HG03039 (cell line): ENCODE data around the gene FABP3.

ENCODE experiments used
- ATAC-seq: cut with Tn5 transposase; IDR thresholded peaks from one replicate; pipeline ENCODE4 v1.9.1; 2021; ENCODE audit warnings: mild to moderate bottlenecking, moderate library complexity; ENCODE audit not compliant: unreplicated experiment

FABP3 gene

GRCh38 chr1:31373897-31374486, 1.1 kb upstream of the FABP3 start:
- ATAC-seq: no peak

- ATAC-seq: no peak
These were observed 173 bp downstream of the FABP3 start for GRCh38 chr1:31372751-31373055.

GRCh38 chr1:31372051-31372450, 825 bp downstream of the FABP3 start:
- ATAC-seq: no peak

- ATAC-seq: no peak
These were observed 1.5 kb downstream of the FABP3 start for GRCh38 chr1:31371121-31371959.

- ATAC-seq: no peak
These were observed 2.3 kb downstream of the FABP3 start for GRCh38 chr1:31370565-31370964.

- ATAC-seq: no peak
These were observed 2.9 kb downstream of the FABP3 start for GRCh38 chr1:31370021-31370420.

GRCh38 chr1:31368611-31369107, 4.2 kb downstream of the FABP3 start:
- ATAC-seq: no peak

- no peak for ATAC-seq
These were observed 6.1 kb downstream of the FABP3 start for GRCh38 chr1:31366796-31367195.

GRCh38 chr1:31364561-31365250, 8.2 kb downstream of the FABP3 start:
- no peak for ATAC-seq

GRCh38 chr1:31362032-31362431, 10.8 kb downstream of the FABP3 start:
- ATAC-seq: no peak

- no peak for ATAC-seq
These were observed 11.3 kb downstream of the FABP3 start for GRCh38 chr1:31361607-31362006.

GRCh38 chr1:31356427-31356826, 16.4 kb downstream of the FABP3 start:
- no peak for ATAC-seq

- ATAC-seq: no peak
These were observed 18.6 kb downstream of the FABP3 start for GRCh38 chr1:31354283-31354682.

GRCh38 chr1:31348449-31348848, 24.4 kb downstream of the FABP3 start:
- no peak for ATAC-seq

- ATAC-seq: no peak
These were observed 26.1 kb downstream of the FABP3 start for GRCh38 chr1:31346785-31347184.

GRCh38 chr1:31345635-31346034, 27.2 kb downstream of the FABP3 start:
- no peak for ATAC-seq

GRCh38 chr1:31344503-31344902, 28.4 kb downstream of the FABP3 start:
- no peak for ATAC-seq

GRCh38 chr1:31336687-31337467, 36.0 kb downstream of the FABP3 start:
- no peak for ATAC-seq

- no peak for ATAC-seq
These were observed 37.9 kb downstream of the FABP3 start for GRCh38 chr1:31335007-31335406.

GRCh38 chr1:31327381-31327780, 45.5 kb downstream of the FABP3 start:
- no peak for ATAC-seq

GRCh38 chr1:31326461-31326860, 46.4 kb downstream of the FABP3 start:
- no peak for ATAC-seq
